Body of pancreas (tissue), 4 donors: Measurements from ENCODE around the gene PPP1R9B.

ENCODE experiments used
- POLR2A ChIP-seq, 3 donors: fragments of 450-650 bp; IDR thresholded peaks; one replicate each; pipeline ENCODE4 v1.6.1; 2016; ENCODE audit warnings: antibody characterized with exemption in 3 of 3, mild to moderate bottlenecking in 2 of 3
- TF ChIP-seq, protein P1 (sequence below), 7 experiments: fragments of 450-650 bp in 4 of 7; fragments of 200-600 bp in 3 of 7; sonication (generic) in 3 of 7; IDR thresholded peaks; one replicate each; pipeline ENCODE4 v1.5.1; 2016 to 2019; ENCODE audit warnings: antibody characterized with exemption in 7 of 7

DNA sequence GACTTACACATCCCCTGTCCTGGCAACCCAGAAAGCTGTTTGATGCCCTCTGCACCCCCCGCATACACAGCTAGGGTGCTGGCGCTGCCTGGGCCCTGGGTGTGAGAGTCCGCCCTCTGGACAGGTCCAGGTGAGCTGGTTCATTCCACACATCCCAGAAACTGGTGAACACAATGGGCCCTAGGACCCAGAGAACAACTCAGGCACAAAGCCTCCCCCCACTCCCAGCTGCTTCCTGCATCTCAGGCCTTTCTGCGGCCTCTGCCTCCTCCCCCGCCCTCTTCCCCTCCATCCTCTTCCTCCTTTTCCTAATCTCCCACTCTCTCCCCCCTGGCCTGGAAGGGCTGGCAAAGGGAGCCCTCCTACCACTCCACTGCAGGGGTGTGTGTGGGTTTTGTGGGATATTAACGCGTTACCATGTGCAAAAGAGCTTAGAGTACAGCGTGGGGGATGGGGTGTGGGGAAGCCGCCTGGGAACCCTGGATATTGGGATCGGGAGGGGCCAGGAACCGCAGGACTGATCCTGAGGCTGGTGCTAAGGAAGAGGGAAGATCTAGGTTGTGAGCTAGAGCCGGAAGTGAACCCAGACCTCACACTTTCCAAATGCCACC lies 1.6 kb upstream of the PPP1R9B start:
- TF ChIP-seq, protein P1, sequence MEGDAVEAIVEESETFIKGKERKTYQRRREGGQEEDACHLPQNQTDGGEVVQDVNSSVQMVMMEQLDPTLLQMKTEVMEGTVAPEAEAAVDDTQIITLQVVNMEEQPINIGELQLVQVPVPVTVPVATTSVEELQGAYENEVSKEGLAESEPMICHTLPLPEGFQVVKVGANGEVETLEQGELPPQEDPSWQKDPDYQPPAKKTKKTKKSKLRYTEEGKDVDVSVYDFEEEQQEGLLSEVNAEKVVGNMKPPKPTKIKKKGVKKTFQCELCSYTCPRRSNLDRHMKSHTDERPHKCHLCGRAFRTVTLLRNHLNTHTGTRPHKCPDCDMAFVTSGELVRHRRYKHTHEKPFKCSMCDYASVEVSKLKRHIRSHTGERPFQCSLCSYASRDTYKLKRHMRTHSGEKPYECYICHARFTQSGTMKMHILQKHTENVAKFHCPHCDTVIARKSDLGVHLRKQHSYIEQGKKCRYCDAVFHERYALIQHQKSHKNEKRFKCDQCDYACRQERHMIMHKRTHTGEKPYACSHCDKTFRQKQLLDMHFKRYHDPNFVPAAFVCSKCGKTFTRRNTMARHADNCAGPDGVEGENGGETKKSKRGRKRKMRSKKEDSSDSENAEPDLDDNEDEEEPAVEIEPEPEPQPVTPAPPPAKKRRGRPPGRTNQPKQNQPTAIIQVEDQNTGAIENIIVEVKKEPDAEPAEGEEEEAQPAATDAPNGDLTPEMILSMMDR (IDR thresholded peaks at IDR 0.05), result peak in 3 of 7 experiments; percentile 22 to 38 (median 28)
- TF ChIP-seq POLR2A (IDR thresholded peaks at IDR 0.05), result peak in 2 of 3 donors; percentile 33 to 43
